NCI-H524 (cell line): ENCODE measurements around the gene TMEM25.
"Not testable (repeated sequence)": the region's sequence is repeated elsewhere in the genome, so short reads cannot be mapped to it uniquely, and the experiment has no call there.

Experiments
- DNase-seq, 2 experiments: peaks; one replicate each; lab custom pipeline; 2025; lab: John Stamatoyannopoulos, UW

Gene TMEM25

GRCh38 chr11:118532852-118533768 lies 2.1 kb downstream of the TMEM25 start:
- DNase-seq = no peak

- DNase-seq = no peak
These were observed 3.1 kb downstream of the TMEM25 start for GRCh38 chr11:118533769-118534729.

- DNase-seq = no peak
These were observed 4.3 kb downstream of the TMEM25 start for GRCh38 chr11:118535261-118535660.

- no peak for DNase-seq
These were observed 5.7 kb downstream of the TMEM25 start for GRCh38 chr11:118536726-118537125.

GRCh38 chr11:118537409-118537980 lies 6.5 kb downstream of the TMEM25 start:
- DNase-seq = no peak

GRCh38 chr11:118544010-118544646 lies 13.1 kb downstream of the TMEM25 start:
- DNase-seq = no peak

GRCh38 chr11:118544647-118545010 lies 13.6 kb downstream of the TMEM25 start:
- no peak for DNase-seq

- no peak for DNase-seq
These were observed 14.5 kb downstream of the TMEM25 start for GRCh38 chr11:118545533-118545932.

GRCh38 chr11:118547132-118547531 lies 16.1 kb downstream of the TMEM25 start:
- no peak for DNase-seq

- DNase-seq = no peak
These were observed 21.3 kb downstream of the TMEM25 start for GRCh38 chr11:118552341-118552740.

GRCh38 chr11:118560806-118561205 lies 29.8 kb downstream of the TMEM25 start:
- no peak for DNase-seq

- no peak for DNase-seq
These were observed 34.1 kb downstream of the TMEM25 start for GRCh38 chr11:118565051-118565450.

GRCh38 chr11:118569670-118570069 lies 38.7 kb downstream of the TMEM25 start:
- DNase-seq = no peak

GRCh38 chr11:118570787-118571186 lies 39.8 kb downstream of the TMEM25 start:
- DNase-seq = no peak

GRCh38 chr11:118571701-118572060 lies 40.7 kb downstream of the TMEM25 start:
- not testable (repeated sequence) for DNase-seq

GRCh38 chr11:118572061-118572980 lies 41.3 kb downstream of the TMEM25 start, which contains the start of gene ARCN1:
ARCN1 (plus strand) TSS chr11:118572409; CDS start chr11:118572548, 139 bp downstream.
- DNase-seq = peak; percentile 63 to 72

GRCh38 chr11:118572981-118573550 lies 42.1 kb downstream of the TMEM25 start:
- DNase-seq = peak in 1 of 2 experiments; percentile 9

- no peak for DNase-seq
These were observed 43.6 kb downstream of the TMEM25 start for GRCh38 chr11:118574636-118575035.

GRCh38 chr11:118577995-118578394 lies 47.0 kb downstream of the TMEM25 start:
- not testable (repeated sequence) for DNase-seq

- peak in 1 of 2 experiments; percentile 59 for DNase-seq
These were observed 50.1 kb downstream of the TMEM25 start for GRCh38 chr11:118581057-118581456.
